Vagina (tissue), 2 donors: Measurements from ENCODE around the gene THY1. TPM values are rescaled to one million over a fixed set of nuclear protein-coding genes. Genes with fewer than 3 reads are reported as not detected.

ENCODE experiments used
- DNase-seq, 2 donors: peaks; one replicate each; pipeline ENCODE4 v3.0.0-alpha.2; 2017; ENCODE audit errors: extremely low spot score in 2 of 2
- H3K27ac ChIP-seq: fragments of 200-600 bp; sonication (generic); one replicate; pipeline ENCODE4 v1.5.1; 2019
- H3K27me3 ChIP-seq: fragments of 200-600 bp; sonication (generic); one replicate; pipeline ENCODE4 v1.5.1; 2019
- H3K36me3 ChIP-seq, 2 donors: fragments of 200-600 bp; sonication (generic); one replicate each; pipeline ENCODE4 v1.5.1; 2017 to 2019
- H3K4me1 ChIP-seq: fragments of 200-600 bp; sonication (generic); one replicate; pipeline ENCODE4 v1.5.1; 2019
- H3K4me3 ChIP-seq, 2 donors: fragments of 200-600 bp; sonication (generic); 1 replicate in 1 of 2; 2 replicates in 1 of 2; pipeline ENCODE4 v1.5.1; 2016 to 2019
- H3K9me3 ChIP-seq: fragments of 200-600 bp; sonication (generic); one replicate; pipeline ENCODE4 v1.5.1; 2019
- CTCF ChIP-seq, 3 experiments: fragments of 450-650 bp in 2 of 3; fragments of 200-600 bp in 1 of 3; sonication (generic) in 1 of 3; IDR thresholded peaks; one replicate each; pipeline ENCODE4 v1.5.1; 2017 to 2019; ENCODE audit warnings: antibody characterized with exemption in 3 of 3, mild to moderate bottlenecking in 2 of 3, moderate library complexity in 2 of 3
- POLR2A ChIP-seq, 2 donors: fragments of 450-650 bp; IDR thresholded peaks; one replicate each; pipeline ENCODE4 v1.6.1; 2017; ENCODE audit warnings: antibody characterized with exemption in 2 of 2, mild to moderate bottlenecking in 2 of 2, moderate library complexity in 2 of 2
- POLR2AphosphoS5 ChIP-seq, 2 donors: sonication (generic); formaldehyde crosslinking; IDR thresholded peaks; one replicate each; pipeline ENCODE4 v1.9.0; 2017; ENCODE audit warnings: antibody characterized with exemption in 2 of 2, mild to moderate bottlenecking in 2 of 2, low read depth in 1 of 2; ENCODE audit not compliant: insufficient read depth in 1 of 2
- intact Hi-C: fragments of 100-400 bp; cut with DNase I; formaldehyde crosslinking; loops from one replicate; pipeline ENCODE4 v1.15.1; 2023
- total RNA-seq: library from RNA; depleted of rRNA; stranded (reverse); fragments of >200 nt; gene quantifications from one replicate; pipeline ENCODE4 v1.2.3, GENCODE V29; 2016

The THY1 gene
- total RNA-seq, 1 donor from 2014 or later = 48.9 TPM

- Histone ChIP-seq H3K4me3 (peak overlapping the region; percentile 55 to 58), H3K36me3 (no peaks in the 10 kb centered on the region), H3K9me3 (no peaks in the 10 kb centered on the region), H3K4me1 (peaks cover 52% of the 10 kb centered on the region), H3K27ac (peak overlapping the region; percentile 83), H3K27me3 (no peaks in the 10 kb centered on the region)
- DNase-seq = no peak
- no peak for TF ChIP-seq POLR2A (IDR thresholded peaks at IDR 0.05)
- TF ChIP-seq POLR2AphosphoS5 (IDR thresholded peaks at IDR 0.05; ENCODE audit: insufficient read depth in 1 of 2, low read depth in 1 of 2) = no peak
- TF ChIP-seq CTCF (IDR thresholded peaks at IDR 0.05) = no peak
- intact Hi-C loops = no loop called here
Measured at GRCh38 chr11:119421351-119421750, 1.6 kb downstream of the THY1 start.

GRCh38 chr11:119420631-119421030 lies 2.3 kb downstream of the THY1 start:
- TF ChIP-seq POLR2AphosphoS5 (IDR thresholded peaks at IDR 0.05; ENCODE audit: insufficient read depth in 1 of 2, low read depth in 1 of 2) = no peak
- no peak for TF ChIP-seq CTCF (IDR thresholded peaks at IDR 0.05)
- TF ChIP-seq POLR2A (IDR thresholded peaks at IDR 0.05) = no peak
- intact Hi-C loops = no loop called here
- no peak for DNase-seq
- no peak overlapping the region for H3K4me3 ChIP-seq
- H3K27ac ChIP-seq = no peak overlapping the region
- H3K27me3 ChIP-seq = no peaks in the 10 kb centered on the region
- H3K36me3 ChIP-seq = no peaks in the 10 kb centered on the region
- no peaks in the 10 kb centered on the region for H3K9me3 ChIP-seq
- H3K4me1 ChIP-seq = peaks cover 52% of the 10 kb centered on the region

GRCh38 chr11:119419834-119420492 lies 3.0 kb downstream of the THY1 start:
- no peak for DNase-seq
- intact Hi-C loops = no loop called here
- H3K27ac ChIP-seq = no peak overlapping the region
- H3K36me3 ChIP-seq = no peaks in the 10 kb centered on the region
- H3K4me3 ChIP-seq = no peak overlapping the region
- peaks cover 52% of the 10 kb centered on the region for H3K4me1 ChIP-seq
- TF ChIP-seq POLR2A (IDR thresholded peaks at IDR 0.05) (no peak), CTCF (IDR thresholded peaks at IDR 0.05) (no peak), POLR2AphosphoS5 (IDR thresholded peaks at IDR 0.05; ENCODE audit: insufficient read depth in 1 of 2, low read depth in 1 of 2) (no peak)
- no peaks in the 10 kb centered on the region for H3K9me3 ChIP-seq
- H3K27me3 ChIP-seq = no peaks in the 10 kb centered on the region

DNA sequence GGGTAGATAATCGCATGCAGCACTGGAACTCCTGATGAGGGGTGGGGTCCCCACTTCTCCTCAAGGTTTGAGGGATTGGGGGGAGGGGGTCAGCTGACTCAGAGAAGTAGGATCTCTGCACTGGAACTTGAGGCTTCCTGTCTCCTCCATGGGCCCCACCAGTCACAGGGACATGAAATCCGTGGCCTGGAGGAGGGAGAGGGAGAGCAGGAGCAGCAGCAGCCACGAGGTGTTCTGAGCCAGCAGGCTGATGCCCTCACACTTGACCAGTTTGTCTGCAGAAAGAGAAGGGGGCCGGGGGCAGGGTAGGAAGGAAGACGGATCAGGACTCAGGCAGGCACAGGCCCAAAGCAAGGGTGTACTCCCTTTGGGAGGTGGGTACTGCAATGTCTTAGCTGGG lies 3.7 kb downstream of the THY1 start:
- Histone ChIP-seq H3K4me1 (peaks cover 52% of the 10 kb centered on the region), H3K9me3 (no peaks in the 10 kb centered on the region), H3K27ac (no peak overlapping the region), H3K36me3 (no peaks in the 10 kb centered on the region), H3K27me3 (no peaks in the 10 kb centered on the region), H3K4me3 (no peak overlapping the region)
- intact Hi-C loops = no loop called here
- no peak for DNase-seq
- TF ChIP-seq POLR2AphosphoS5 (IDR thresholded peaks at IDR 0.05; ENCODE audit: insufficient read depth in 1 of 2, low read depth in 1 of 2) (no peak), POLR2A (IDR thresholded peaks at IDR 0.05) (no peak), CTCF (IDR thresholded peaks at IDR 0.05) (no peak)

DNA sequence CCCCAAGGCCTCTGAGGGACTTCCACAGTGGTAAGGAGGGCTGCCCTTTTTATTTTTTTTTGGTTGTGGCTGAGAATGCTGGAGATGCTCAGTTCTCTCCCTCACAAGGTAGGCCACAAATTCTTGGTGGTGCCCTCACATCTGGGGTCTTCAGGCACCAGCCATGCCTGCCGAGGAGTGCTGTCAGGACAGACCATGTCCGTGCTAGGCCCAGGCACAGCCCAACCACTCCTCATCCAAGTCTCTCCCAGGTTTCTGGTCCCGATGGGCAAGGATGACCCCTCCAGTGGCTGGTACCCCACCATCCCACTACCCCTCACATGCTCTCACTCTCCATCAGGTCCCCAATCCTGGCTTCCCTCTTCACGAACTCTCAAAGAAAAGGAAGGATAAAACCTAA lies 4.2 kb downstream of the THY1 start:
- no peaks in the 10 kb centered on the region for H3K36me3 ChIP-seq
- DNase-seq = no peak
- intact Hi-C loops = no loop called here
- no peaks in the 10 kb centered on the region for H3K27me3 ChIP-seq
- H3K4me3 ChIP-seq = no peak overlapping the region
- TF ChIP-seq POLR2AphosphoS5 (IDR thresholded peaks at IDR 0.05; ENCODE audit: insufficient read depth in 1 of 2, low read depth in 1 of 2) = no peak
- TF ChIP-seq POLR2A (IDR thresholded peaks at IDR 0.05) = no peak
- TF ChIP-seq CTCF (IDR thresholded peaks at IDR 0.05) = no peak
- H3K9me3 ChIP-seq = no peaks in the 10 kb centered on the region
- H3K27ac ChIP-seq = peak overlapping the region; percentile 43
- peaks cover 52% of the 10 kb centered on the region for H3K4me1 ChIP-seq
